ENCODE data around the gene C20orf141.
"Not testable (repeated sequence)": the region's sequence is repeated elsewhere in the genome, so short reads cannot be mapped to it uniquely, and the experiment has no call there.

The C20orf141 gene

GRCh38 chr20:2814587-2815051, at the start of gene C20orf141:
Gene C20orf141, plus strand, starts transcription at chr20:2814987. Its CDS starts 198 bp downstream, at chr20:2815185.
- no peak for DNase-seq

- no peak for DNase-seq
These were observed 46.8 kb upstream of the C20orf141 start for GRCh38 chr20:2767768-2768631.

GRCh38 chr20:2768632-2769015, 46.2 kb upstream of the C20orf141 start:
- no peak for DNase-seq

- not testable (repeated sequence) for DNase-seq
These were observed 44.7 kb upstream of the C20orf141 start for GRCh38 chr20:2770091-2770490.

GRCh38 chr20:2771631-2772080, 43.1 kb upstream of the C20orf141 start:
- DNase-seq, result no peak

GRCh38 chr20:2773812-2774211, 41.0 kb upstream of the C20orf141 start:
- no peak for DNase-seq

- no peak for DNase-seq
These were observed 39.6 kb upstream of the C20orf141 start for GRCh38 chr20:2775139-2775538.

- DNase-seq, result no peak
These were observed 36.0 kb upstream of the C20orf141 start for GRCh38 chr20:2778602-2779321.

- no peak for DNase-seq
These were observed 33.8 kb upstream of the C20orf141 start for GRCh38 chr20:2780948-2781347.

GRCh38 chr20:2783908-2784566, 30.8 kb upstream of the C20orf141 start:
- DNase-seq, result no peak

GRCh38 chr20:2793471-2793870, 21.3 kb upstream of the C20orf141 start:
- DNase-seq, result no peak

- DNase-seq, result no peak
These were observed 20.5 kb upstream of the C20orf141 start for GRCh38 chr20:2794202-2794748.

- DNase-seq, result no peak
These were observed 19.8 kb upstream of the C20orf141 start for GRCh38 chr20:2794866-2795447.

GRCh38 chr20:2795451-2795850, 19.3 kb upstream of the C20orf141 start:
- no peak for DNase-seq

GRCh38 chr20:2796011-2796660, 18.7 kb upstream of the C20orf141 start:
- no peak for DNase-seq

GRCh38 chr20:2797136-2797983, 17.4 kb upstream of the C20orf141 start:
- DNase-seq, result no peak

GRCh38 chr20:2798095-2798805, 16.5 kb upstream of the C20orf141 start:
- DNase-seq, result no peak

- no peak for DNase-seq
These were observed 16.0 kb upstream of the C20orf141 start for GRCh38 chr20:2798814-2799213.

GRCh38 chr20:2799271-2799670, 15.5 kb upstream of the C20orf141 start:
- DNase-seq, result no peak
